ENCODE results near the gene KCNQ1.

Gene KCNQ1

DNA sequence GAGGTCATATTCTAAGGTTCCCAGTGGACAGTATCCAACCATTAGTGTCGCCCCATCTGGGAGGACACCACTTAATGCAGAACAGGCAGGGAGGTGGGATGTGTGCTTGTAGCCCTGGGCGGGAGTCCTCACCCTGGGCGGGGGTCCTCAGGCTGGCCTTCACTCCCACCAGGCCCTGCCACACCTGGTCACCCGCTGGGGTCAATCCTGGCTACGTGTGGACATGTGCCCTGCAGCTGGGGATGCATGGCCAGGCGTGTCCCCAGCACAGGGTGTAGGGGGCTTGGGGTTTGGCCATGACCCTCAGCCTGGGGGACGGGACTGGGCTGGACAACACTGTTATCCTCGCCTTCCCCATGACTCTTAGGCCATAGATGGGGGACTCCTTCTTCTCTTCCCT is 19.3 kb upstream of the KCNQ1 start:
- H3K4me3 ChIP-seq (ENCODE audit: low read depth, low read length), result no peak overlapping the region
- DNase-seq, result no peak
- H3K36me3 ChIP-seq, result no peaks in the 10 kb centered on the region
- peaks cover 69% of the 10 kb centered on the region for H3K27me3 ChIP-seq (ENCODE audit: insufficient read depth, low read depth, severe bottlenecking)
- TF ChIP-seq, protein P1, sequence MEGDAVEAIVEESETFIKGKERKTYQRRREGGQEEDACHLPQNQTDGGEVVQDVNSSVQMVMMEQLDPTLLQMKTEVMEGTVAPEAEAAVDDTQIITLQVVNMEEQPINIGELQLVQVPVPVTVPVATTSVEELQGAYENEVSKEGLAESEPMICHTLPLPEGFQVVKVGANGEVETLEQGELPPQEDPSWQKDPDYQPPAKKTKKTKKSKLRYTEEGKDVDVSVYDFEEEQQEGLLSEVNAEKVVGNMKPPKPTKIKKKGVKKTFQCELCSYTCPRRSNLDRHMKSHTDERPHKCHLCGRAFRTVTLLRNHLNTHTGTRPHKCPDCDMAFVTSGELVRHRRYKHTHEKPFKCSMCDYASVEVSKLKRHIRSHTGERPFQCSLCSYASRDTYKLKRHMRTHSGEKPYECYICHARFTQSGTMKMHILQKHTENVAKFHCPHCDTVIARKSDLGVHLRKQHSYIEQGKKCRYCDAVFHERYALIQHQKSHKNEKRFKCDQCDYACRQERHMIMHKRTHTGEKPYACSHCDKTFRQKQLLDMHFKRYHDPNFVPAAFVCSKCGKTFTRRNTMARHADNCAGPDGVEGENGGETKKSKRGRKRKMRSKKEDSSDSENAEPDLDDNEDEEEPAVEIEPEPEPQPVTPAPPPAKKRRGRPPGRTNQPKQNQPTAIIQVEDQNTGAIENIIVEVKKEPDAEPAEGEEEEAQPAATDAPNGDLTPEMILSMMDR (IDR thresholded peaks at IDR 0.05; ENCODE audit: low read depth, low read length), result no peak
- H3K27ac ChIP-seq, result no peak overlapping the region
- no peaks in the 10 kb centered on the region for H3K9me3 ChIP-seq (ENCODE audit: severe bottlenecking)

DNA sequence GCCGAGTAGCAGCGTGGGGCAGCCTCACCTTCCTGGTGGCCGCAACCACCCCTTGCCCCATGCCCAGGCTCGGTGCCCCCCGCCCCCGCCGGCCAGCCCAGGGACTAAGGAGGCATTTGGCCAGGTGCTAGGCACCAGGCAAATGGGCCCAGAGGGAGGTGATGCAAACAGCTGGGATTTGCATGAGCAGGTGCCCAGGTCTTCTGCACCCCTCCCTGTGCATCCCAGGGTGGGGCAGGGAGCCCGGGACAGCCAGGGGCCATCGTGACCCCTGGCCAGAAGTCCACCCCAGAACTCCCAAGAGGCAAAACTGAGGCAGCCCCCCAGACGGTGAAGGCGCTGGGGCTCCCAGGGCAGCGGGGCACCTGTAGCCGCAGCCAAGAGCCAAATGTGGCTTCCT is 18.6 kb upstream of the KCNQ1 start:
- no peak overlapping the region for H3K4me3 ChIP-seq (ENCODE audit: low read depth, low read length)
- H3K36me3 ChIP-seq, result no peaks in the 10 kb centered on the region
- peaks cover 61% of the 10 kb centered on the region for H3K27me3 ChIP-seq (ENCODE audit: insufficient read depth, low read depth, severe bottlenecking)
- TF ChIP-seq, protein P1 (IDR thresholded peaks at IDR 0.05; ENCODE audit: low read depth, low read length), result no peak
- H3K9me3 ChIP-seq (ENCODE audit: severe bottlenecking), result no peaks in the 10 kb centered on the region
- DNase-seq, result no peak
- H3K27ac ChIP-seq, result no peak overlapping the region

DNA sequence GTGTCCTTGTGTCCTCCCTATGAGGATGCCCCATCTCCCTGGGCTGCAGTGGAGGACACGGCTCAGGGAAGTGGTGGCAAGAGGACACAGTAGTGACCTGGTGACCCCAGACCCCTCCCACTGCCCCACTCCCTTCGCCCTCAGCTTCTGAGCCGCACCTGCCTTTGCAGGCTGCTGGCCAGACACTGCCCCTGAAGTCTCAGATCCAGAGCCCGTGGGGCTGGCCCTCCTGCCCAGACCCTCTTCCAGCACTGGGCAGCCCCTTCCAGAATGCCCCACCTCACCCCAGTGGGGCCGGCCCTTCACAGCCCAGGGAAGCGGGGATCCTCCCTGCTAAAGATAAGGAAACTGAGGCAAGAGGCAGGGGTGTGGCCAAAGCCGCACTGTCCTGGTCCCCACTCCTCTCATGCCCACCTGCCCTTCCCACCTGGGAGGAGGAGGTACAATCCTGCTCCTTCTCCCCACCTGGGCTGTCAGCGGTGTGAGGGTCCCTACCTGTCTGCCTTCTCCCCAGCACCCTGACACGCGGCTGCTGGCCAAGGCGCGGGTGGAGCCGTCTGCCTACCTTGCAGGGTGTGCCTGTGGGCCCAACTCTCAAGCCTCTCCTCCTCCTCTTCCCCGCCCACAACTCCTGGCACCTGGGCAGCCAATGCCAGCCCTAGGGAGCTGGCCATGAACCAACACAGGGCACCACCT is 17.8 kb upstream of the KCNQ1 start:
- no peak overlapping the region for H3K27ac ChIP-seq
- no peaks in the 10 kb centered on the region for H3K9me3 ChIP-seq (ENCODE audit: severe bottlenecking)
- no peaks in the 10 kb centered on the region for H3K36me3 ChIP-seq
- no peak overlapping the region for H3K4me3 ChIP-seq (ENCODE audit: low read depth, low read length)
- TF ChIP-seq, protein P1 (IDR thresholded peaks at IDR 0.05; ENCODE audit: low read depth, low read length), result no peak
- H3K27me3 ChIP-seq (ENCODE audit: insufficient read depth, low read depth, severe bottlenecking), result peaks cover 54% of the 10 kb centered on the region
- DNase-seq, result no peak

DNA sequence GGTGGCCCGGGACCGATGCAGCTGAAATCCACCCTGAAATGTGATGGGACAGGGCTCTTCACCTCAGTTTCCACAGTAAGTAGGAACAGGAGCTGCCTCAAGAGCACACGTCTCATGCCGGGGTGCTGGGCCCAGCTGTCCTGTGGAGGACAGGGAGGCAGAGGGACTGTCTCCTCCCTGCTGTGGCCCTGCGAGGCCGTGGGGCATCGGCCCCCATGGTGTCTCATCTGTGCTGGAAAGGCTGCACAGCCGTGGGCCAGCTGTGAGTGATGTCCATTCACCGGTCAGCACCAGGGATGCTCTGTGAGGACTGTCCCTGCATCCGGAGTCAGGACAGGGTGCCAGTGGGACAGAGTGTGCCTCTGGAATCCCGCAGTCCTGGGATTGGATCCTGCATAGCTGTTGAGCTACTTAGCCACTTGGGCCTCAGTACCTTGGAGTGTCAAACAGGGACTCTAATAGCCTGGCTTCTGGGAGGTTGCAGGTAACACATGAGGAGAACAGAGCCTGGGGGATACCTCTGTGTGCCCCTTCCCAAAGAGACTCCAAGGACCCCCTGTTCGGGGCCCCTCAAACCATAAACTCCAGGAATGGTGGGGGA is 17.0 kb upstream of the KCNQ1 start:
- TF ChIP-seq, protein P1 (IDR thresholded peaks at IDR 0.05; ENCODE audit: low read depth, low read length), result no peak

DNA sequence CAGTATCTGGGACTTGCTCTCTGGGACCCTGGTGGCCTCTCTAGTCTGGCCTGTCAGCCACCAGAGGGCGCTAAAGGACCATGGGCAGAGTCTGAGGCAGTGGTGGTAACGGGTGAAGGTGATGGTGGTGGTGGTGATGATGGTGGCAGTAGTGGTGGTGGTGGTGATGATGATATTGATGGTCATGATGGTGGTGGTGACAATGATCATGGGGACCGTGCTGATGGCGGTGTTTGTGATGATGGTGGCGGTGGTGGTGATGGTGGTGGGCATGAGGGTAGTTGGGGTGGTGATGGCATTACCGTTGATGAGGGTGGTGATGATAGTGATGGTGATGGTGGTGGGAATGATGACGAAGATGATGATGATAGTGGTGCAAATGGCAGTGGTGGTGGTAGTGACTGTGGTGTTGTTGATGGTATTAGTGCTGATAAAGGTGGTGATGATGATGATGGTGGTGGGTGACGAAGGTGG is 16.4 kb upstream of the KCNQ1 start:
- H3K36me3 ChIP-seq, result no peaks in the 10 kb centered on the region
- H3K27ac ChIP-seq, result no peak overlapping the region
- peaks cover 42% of the 10 kb centered on the region for H3K27me3 ChIP-seq (ENCODE audit: insufficient read depth, low read depth, severe bottlenecking)
- H3K4me3 ChIP-seq (ENCODE audit: low read depth, low read length), result no peak overlapping the region
- TF ChIP-seq, protein P1 (IDR thresholded peaks at IDR 0.05; ENCODE audit: low read depth, low read length), result peak; percentile 88
- no peaks in the 10 kb centered on the region for H3K9me3 ChIP-seq (ENCODE audit: severe bottlenecking)
- DNase-seq, result peak; percentile 76

More for the DNA sequence above, 17.0 kb upstream of the KCNQ1 start:
- H3K27ac ChIP-seq, result no peak overlapping the region
- no peak overlapping the region for H3K4me3 ChIP-seq (ENCODE audit: low read depth, low read length)
- peaks cover 48% of the 10 kb centered on the region for H3K27me3 ChIP-seq (ENCODE audit: insufficient read depth, low read depth, severe bottlenecking)
- no peaks in the 10 kb centered on the region for H3K9me3 ChIP-seq (ENCODE audit: severe bottlenecking)
- H3K36me3 ChIP-seq, result no peaks in the 10 kb centered on the region
- no peak for DNase-seq
